Measurements from ENCODE around the gene SAA2. TPM values are rescaled to one million over a fixed set of nuclear protein-coding genes. Genes with fewer than 3 reads are reported as not detected.

The SAA2 gene
- total RNA-seq, 1 experiment from 2014 or later: not detected

- ChIA-PET POLR2A (ENCODE audit: unreplicated experiment) (interaction anchor here (0.7 kb wide), 1 partner anchor 55 kb away, joined by 4 read pairs; no protein-coding TSS in a partner anchor), CTCF (interaction anchor here (0.8 kb wide), 1 partner anchor 24 kb away, joined by 5 read pairs; no protein-coding TSS in a partner anchor)
- no TSS peak for BruUV-seq (replicated peaks)
- no peaks in the 10 kb centered on the region for H3K9me3 ChIP-seq (ENCODE audit: insufficient read depth, low read depth)
- H3K27ac ChIP-seq: no peak overlapping the region
- H3K36me3 ChIP-seq (ENCODE audit: low read depth): peaks cover 28% of the 10 kb centered on the region; the same call in 1 of the 2 replicates
- H4K20me1 ChIP-seq (ENCODE audit: insufficient read depth): no peaks in the 10 kb centered on the region
- H3K4me2 ChIP-seq: no peak overlapping the region
- H3K27me3 ChIP-seq (ENCODE audit: insufficient read depth, low read depth): no peaks in the 10 kb centered on the region
- no peaks in the 10 kb centered on the region for H3K79me2 ChIP-seq (ENCODE audit: low read depth)
- peaks cover 10% of the 10 kb centered on the region for H3F3A ChIP-seq (ENCODE audit: insufficient read depth, low read depth)
- intact Hi-C loops (cut with micrococcal nuclease; ENCODE audit: unreplicated experiment): no loop called here
- H3K4me1 ChIP-seq (replicated peaks; ENCODE audit: insufficient read depth): no peaks in the 10 kb centered on the region
- H3K4me3 ChIP-seq: no peak overlapping the region
- no peaks in the 10 kb centered on the region for H3K9me2 ChIP-seq (ENCODE audit: insufficient read depth)
- TF ChIP-seq CTCF (conservative IDR thresholded peaks at IDR 0.05): no peak
- TF ChIP-seq EZH2 (IDR thresholded peaks at IDR 0.05; ENCODE audit: low read depth): no peak
- H2AFZ ChIP-seq: no peak overlapping the region
- DNase-seq: no peak
Observed at GRCh38 chr11:18280438-18281045, 32.1 kb upstream of the SAA2 start.

GRCh38 chr11:18277565-18278271, 29.2 kb upstream of the SAA2 start:
- no peaks in the 10 kb centered on the region for H3K9me2 ChIP-seq (ENCODE audit: insufficient read depth)
- H3K27ac ChIP-seq: no peak overlapping the region
- no peak overlapping the region for H2AFZ ChIP-seq
- CTCF ChIA-PET: no interaction called here
- intact Hi-C loops (cut with micrococcal nuclease; ENCODE audit: unreplicated experiment): no loop called here
- peaks cover 10% of the 10 kb centered on the region for H3F3A ChIP-seq (ENCODE audit: insufficient read depth, low read depth)
- no peak overlapping the region for H3K4me2 ChIP-seq
- H3K27me3 ChIP-seq (ENCODE audit: insufficient read depth, low read depth): no peaks in the 10 kb centered on the region
- no peaks in the 10 kb centered on the region for H3K9me3 ChIP-seq (ENCODE audit: insufficient read depth, low read depth)
- no peak for DNase-seq
- H3K79me2 ChIP-seq (ENCODE audit: low read depth): no peaks in the 10 kb centered on the region
- no peak overlapping the region for H3K4me3 ChIP-seq
- POLR2A ChIA-PET (ENCODE audit: unreplicated experiment): no interaction called here
- TF ChIP-seq CTCF (conservative IDR thresholded peaks at IDR 0.05) (no peak), EZH2 (IDR thresholded peaks at IDR 0.05; ENCODE audit: low read depth) (no peak)
- BruUV-seq (replicated peaks): no TSS peak
- H4K20me1 ChIP-seq (ENCODE audit: insufficient read depth): no peaks in the 10 kb centered on the region
- no peaks in the 10 kb centered on the region for H3K4me1 ChIP-seq (replicated peaks; ENCODE audit: insufficient read depth)
- H3K36me3 ChIP-seq (ENCODE audit: low read depth): peaks cover 13% of the 10 kb centered on the region; the same call in 1 of the 2 replicates

GRCh38 chr11:18271206-18271605, 22.7 kb upstream of the SAA2 start:
- POLR2A ChIA-PET (ENCODE audit: unreplicated experiment): no interaction called here
- BruUV-seq (replicated peaks): no TSS peak

More at GRCh38 chr11:18271206-18271605, 22.7 kb upstream of the SAA2 start:
- Histone ChIP-seq H3K9me3 (ENCODE audit: insufficient read depth, low read depth) (no peaks in the 10 kb centered on the region), H3K4me2 (no peak overlapping the region), H2AFZ (no peak overlapping the region), H3F3A (ENCODE audit: insufficient read depth, low read depth) (0 out of 2 replicates have a peak, but pooled peaks cover 6% of the 10 kb centered on the region), H3K27me3 (ENCODE audit: insufficient read depth, low read depth) (no peaks in the 10 kb centered on the region), H3K27ac (no peak overlapping the region), H3K9me2 (ENCODE audit: insufficient read depth) (no peaks in the 10 kb centered on the region), H4K20me1 (ENCODE audit: insufficient read depth) (no peaks in the 10 kb centered on the region), H3K36me3 (ENCODE audit: low read depth) (no peaks in the 10 kb centered on the region), H3K4me1 (replicated peaks; ENCODE audit: insufficient read depth) (peaks cover 6% of the 10 kb centered on the region), H3K4me3 (no peak overlapping the region), H3K79me2 (ENCODE audit: low read depth) (no peaks in the 10 kb centered on the region)
- TF ChIP-seq EZH2 (IDR thresholded peaks at IDR 0.05; ENCODE audit: low read depth) (no peak), CTCF (conservative IDR thresholded peaks at IDR 0.05) (no peak)
- CTCF ChIA-PET: no interaction called here
- intact Hi-C loops (cut with micrococcal nuclease; ENCODE audit: unreplicated experiment): no loop called here
- DNase-seq: no peak

All from PC-9 (cell line).